TTC549 (cell line): ENCODE results near the gene HOATZ.

Source experiments
- FAIRE-seq: peaks from 2 replicates; lab custom pipeline; 2012; peaks lifted over from hg19 to GRCh38; lab: Jason Lieb, UNC

Gene HOATZ

GRCh38 chr11:111550258-111550657 is 35.7 kb downstream of the HOATZ start:
- FAIRE-seq = no peak

GRCh38 chr11:111554532-111554931 is 40.0 kb downstream of the HOATZ start:
- FAIRE-seq = no peak

DNA sequence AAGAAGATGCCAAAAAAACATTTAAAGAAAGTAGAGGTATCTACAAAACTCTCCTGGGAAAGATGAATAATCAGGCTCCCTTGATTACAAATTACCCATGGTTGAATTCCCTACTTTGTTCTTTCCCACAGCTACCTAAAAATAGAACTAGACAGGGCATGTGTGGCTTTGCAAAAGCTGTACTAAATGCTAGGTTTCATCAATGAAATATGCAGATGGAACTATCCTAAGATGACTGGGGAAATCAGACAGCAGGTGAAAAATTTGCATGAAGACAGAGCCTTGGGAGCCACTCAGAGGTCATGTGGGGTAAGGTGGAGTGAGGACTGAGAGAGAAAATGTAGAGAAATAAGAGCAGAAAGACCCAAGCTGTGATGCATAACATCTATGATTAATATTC is 40.7 kb downstream of the HOATZ start:
- FAIRE-seq = no peak

DNA sequence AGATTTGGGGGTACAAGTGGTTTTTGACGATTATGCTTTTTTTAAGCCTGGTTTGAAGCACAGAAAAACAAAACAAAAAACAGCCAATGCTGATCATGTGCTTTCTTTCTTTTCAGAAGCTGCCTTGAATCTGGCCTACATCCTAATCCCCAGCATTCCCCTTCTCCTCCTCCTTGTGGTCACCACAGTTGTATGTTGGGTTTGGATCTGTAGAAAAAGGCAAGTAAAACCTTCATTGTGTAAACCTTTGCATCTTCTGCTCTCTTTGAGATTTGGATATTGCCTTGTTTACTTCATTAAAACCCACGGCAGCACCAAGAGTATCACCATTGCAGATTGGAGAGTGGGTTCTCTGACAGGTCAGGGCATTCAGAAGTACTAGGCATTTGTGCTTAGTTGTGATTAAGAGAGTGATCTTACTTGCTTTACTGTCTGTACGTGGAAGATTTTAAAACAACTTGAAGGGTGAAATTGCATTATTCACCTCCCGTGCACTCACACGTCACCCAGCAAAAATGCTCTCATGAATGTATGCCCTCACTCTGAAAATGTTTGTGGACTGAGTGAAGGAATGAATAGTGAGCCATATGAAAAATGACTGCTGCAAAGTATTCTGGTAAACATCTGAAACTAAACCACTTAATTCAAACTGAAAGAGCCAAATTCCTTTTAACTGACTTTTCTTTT is 43.0 kb downstream of the HOATZ start:
- FAIRE-seq = no peak

DNA sequence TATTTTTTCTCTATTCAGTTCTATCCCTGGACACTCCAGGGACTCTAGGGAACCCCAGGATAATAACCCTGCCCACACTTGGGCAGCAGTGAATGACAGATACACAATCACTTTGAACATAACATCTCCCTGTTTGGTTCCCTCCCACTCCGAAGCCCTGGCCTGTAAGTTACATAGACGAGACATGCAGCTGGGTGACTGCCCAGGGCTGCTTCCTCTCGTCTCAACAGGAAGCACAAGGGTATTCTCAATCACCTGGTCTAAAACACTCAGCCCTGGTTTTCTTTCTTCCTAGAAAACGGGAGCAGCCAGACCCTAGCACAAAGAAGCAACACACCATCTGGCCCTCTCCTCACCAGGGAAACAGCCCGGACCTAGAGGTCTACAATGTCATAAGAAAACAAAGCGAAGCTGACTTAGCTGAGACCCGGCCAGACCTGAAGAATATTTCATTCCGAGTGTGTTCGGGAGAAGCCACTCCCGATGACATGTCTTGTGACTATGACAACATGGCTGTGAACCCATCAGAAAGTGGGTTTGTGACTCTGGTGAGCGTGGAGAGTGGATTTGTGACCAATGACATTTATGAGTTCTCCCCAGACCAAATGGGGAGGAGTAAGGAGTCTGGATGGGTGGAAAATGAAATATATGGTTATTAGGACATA is 45.4 kb downstream of the HOATZ start:
- FAIRE-seq = no peak

DNA sequence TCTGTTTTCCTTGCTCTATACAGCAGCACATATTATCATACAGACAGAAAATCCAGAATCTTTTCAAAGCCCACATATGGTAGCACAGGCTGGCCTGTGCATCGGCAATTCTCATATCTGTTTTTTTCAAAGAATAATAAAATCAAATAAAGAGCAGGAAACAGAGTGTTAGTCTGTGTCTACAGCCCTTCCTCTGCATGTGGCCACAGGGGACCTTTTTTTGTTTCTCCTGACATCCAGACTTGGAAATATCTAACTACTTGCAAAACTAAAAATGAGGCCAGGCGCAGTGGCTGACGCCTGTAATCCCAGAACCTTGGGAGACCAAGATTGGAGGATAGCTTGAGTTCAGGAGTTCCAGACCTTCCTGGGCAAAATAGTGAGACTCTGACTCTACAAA is 46.2 kb downstream of the HOATZ start:
- FAIRE-seq = no peak

- no peak for FAIRE-seq
These were observed 46.7 kb downstream of the HOATZ start for GRCh38 chr11:111561306-111561705.

- FAIRE-seq = no peak
These were observed 47.3 kb downstream of the HOATZ start for GRCh38 chr11:111561791-111562325.

DNA sequence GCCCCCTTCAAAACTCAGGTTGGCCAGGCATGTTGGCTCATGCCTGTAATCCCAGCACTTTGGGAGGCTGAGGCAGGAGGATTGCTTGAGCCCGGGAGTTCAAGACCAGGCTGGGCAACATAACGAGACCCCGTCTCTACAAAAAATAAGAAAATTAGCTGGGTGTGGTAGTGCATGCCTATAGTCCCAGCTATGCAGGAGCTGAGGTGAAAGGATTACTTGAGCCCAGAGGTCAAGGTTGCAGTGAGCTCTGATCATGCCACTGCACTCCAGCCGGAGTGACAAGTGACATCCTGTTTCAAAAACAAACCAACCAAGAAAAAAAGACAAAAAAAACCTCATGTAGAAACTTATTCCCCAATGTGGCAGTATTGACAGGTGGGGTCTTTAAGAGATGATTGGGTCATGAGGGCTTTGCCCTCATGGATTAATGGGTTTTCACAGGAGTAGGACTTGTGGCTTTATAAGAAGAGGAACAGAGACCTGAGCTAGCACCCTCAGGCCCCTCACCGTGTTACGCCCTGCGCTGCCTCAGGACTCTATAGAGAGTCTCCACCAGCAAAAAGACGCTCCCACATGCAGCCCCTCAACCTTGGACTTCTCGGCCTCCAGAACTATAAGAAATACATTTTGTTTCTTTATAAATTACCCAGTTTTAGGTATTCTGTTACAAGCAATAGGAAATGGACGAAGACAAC is 48.3 kb downstream of the HOATZ start:
- no peak for FAIRE-seq

DNA sequence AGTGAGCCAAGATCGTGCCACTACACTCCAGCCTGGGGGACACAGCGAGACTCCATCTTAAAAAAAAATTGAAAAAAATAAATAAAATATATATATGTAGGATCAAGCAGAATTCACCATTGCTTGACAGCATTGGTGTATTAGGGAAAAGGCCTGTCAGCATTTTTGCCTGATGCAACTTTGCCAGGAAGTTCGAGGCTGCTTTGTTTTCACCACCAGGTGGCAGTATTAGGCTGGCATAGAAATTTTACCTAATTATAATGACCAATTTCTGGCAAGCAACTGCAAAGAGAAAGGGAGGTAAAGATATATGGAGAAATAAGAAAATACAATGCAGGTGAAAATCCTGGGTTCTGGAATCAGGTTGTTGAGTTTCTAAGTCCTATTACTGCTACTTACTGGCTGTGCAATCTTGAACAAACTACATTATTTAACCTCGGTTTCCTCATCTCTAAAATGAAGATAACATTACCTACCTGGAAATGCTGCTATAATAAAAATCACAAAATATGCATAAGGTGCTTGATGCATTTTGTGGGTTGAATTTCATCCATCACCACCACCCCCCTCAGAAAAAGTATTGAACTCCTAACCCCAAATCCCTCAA is 50.6 kb downstream of the HOATZ start:
- FAIRE-seq = peak; percentile 91

- FAIRE-seq = no peak
These were observed 51.7 kb downstream of the HOATZ start for GRCh38 chr11:111566324-111566723.

- FAIRE-seq = no peak
These were observed 54.9 kb downstream of the HOATZ start for GRCh38 chr11:111569476-111569875.

- FAIRE-seq = no peak
These were observed 56.2 kb downstream of the HOATZ start for GRCh38 chr11:111570796-111571195.

DNA sequence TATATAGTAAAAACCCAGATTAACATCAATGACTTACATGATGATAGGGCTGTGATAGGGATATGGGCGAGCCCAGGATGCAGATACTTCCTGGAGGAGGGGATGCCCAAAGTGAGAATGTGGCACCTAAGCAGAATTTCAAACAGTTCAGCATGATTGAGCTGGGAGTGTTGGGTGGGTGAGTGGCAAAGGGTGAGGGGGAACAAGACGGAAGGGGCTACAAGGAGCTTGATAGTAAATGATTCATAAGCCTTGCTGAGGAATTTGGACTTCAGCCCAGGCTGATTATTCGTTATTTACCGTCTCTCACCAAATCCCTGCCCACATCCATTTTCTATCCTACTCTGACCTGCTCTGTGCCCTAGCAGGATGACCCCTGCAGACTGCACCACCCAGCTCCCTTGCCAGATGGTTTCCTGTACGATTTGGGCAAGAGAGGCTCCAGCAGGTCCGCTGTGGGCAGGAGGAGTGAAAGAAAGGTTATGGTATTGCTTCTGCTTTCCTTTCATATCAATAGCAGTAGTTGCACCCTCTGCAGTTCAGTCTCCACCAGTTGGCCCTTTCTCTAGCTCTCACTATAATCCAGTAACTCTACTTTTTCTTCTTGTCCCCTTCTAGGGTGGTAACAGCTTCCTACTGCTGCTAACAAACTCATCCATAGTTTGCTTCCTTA is 57.4 kb downstream of the HOATZ start:
- no peak for FAIRE-seq

DNA sequence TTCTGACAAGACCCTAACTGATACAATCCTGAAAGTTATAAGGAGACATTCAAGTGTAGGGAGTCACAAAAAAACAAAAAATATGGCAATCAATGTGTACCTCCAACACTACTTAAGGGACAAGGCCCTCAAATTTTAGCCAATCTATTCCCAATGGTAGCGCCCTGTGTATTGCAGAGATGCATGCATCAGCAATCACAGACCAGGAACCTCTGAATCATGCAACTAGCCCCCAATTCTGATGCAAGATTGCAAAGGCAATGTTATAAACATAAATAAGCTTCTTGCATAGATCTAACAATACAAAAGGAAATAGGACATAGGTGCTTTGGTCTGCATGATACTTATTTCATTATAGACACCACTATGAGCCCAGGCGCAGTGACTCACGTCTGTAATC is 58.0 kb downstream of the HOATZ start:
- FAIRE-seq = no peak

- FAIRE-seq = no peak
These were observed 59.3 kb downstream of the HOATZ start for GRCh38 chr11:111573821-111574249.

DNA sequence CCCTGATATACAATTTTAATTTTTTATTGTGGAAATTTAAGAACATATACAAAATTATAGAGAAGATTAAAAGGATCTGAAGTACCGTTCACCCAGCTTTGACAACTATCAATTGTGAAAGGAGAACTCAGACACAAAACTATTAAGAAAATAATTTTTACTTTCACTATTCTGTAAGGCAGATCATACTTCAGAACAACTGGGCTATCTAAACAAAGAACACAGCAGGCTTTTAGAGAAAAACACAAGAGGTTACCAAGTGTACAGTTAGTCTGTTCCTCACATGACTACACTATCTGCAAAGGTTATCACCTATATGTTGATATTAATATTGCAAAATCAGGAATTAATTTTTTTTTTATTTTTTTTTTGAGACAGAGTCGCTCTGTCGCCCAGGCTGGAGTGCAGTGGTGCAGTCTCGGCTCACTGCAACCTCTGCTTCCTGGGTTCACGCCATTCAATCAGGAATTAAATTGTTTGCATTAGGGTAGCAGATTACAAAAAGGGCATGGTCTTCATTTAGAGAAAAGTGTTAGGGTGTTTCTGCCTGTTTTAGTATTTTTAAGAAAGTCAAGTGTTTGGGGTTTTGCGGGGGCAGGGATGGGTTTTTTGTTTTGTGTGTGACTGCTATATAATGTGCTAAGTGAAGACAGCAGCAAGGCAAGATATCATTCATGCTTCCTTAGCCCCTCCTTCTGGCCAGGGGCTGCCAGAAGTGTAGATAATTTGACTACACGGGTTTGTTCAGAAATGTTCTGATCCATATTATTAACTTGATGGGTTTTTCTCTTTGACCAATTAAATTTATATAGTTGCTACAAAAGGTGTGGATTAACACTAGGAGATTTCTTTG is 60.0 kb downstream of the HOATZ start:
- no peak for FAIRE-seq

- FAIRE-seq = no peak
These were observed 61.2 kb downstream of the HOATZ start for GRCh38 chr11:111575740-111576139.

GRCh38 chr11:111577821-111578220 is 63.2 kb downstream of the HOATZ start:
- no peak for FAIRE-seq

- no peak for FAIRE-seq
These were observed 66.8 kb downstream of the HOATZ start for GRCh38 chr11:111581341-111581740.

- FAIRE-seq = no peak
These were observed 67.6 kb downstream of the HOATZ start for GRCh38 chr11:111582163-111582562.
